ENCODE results near the gene SLC25A21. TPM values are rescaled to one million over a fixed set of nuclear protein-coding genes. Genes with fewer than 3 reads are reported as not detected.

Gene SLC25A21
- total and polyA plus RNA-seq, 2 of the 13 experiments (the other 11 are each of a cell fraction or from before 2014, with no cell fraction given) = 1.9 to 2.9 TPM

- TF ChIP-seq, protein P1, sequence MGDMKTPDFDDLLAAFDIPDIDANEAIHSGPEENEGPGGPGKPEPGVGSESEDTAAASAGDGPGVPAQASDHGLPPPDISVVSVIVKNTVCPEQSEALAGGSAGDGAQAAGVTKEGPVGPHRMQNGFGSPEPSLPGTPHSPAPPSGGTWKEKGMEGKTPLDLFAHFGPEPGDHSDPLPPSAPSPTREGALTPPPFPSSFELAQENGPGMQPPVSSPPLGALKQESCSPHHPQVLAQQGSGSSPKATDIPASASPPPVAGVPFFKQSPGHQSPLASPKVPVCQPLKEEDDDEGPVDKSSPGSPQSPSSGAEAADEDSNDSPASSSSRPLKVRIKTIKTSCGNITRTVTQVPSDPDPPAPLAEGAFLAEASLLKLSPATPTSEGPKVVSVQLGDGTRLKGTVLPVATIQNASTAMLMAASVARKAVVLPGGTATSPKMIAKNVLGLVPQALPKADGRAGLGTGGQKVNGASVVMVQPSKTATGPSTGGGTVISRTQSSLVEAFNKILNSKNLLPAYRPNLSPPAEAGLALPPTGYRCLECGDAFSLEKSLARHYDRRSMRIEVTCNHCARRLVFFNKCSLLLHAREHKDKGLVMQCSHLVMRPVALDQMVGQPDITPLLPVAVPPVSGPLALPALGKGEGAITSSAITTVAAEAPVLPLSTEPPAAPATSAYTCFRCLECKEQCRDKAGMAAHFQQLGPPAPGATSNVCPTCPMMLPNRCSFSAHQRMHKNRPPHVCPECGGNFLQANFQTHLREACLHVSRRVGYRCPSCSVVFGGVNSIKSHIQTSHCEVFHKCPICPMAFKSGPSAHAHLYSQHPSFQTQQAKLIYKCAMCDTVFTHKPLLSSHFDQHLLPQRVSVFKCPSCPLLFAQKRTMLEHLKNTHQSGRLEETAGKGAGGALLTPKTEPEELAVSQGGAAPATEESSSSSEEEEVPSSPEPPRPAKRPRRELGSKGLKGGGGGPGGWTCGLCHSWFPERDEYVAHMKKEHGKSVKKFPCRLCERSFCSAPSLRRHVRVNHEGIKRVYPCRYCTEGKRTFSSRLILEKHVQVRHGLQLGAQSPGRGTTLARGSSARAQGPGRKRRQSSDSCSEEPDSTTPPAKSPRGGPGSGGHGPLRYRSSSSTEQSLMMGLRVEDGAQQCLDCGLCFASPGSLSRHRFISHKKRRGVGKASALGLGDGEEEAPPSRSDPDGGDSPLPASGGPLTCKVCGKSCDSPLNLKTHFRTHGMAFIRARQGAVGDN (CRISPR knock-in tag; IDR thresholded peaks at IDR 0.05) = peak; percentile 100
- 0 out of 2 replicates have a peak, but pooled peaks have one; percentile 74 for TF ChIP-seq ZSCAN21 (CRISPR knock-in tag; IDR thresholded peaks at IDR 0.05; ENCODE audit: borderline replicate concordance)
- TF ChIP-seq KLF9 (CRISPR knock-in tag; IDR thresholded peaks at IDR 0.05; ENCODE audit: low read depth) = peak; percentile 25; the same call in 1 of the 2 replicates
- peak; percentile 81 for TF ChIP-seq ZSCAN22 (CRISPR knock-in tag; IDR thresholded peaks at IDR 0.05)
- peak; percentile 80 for TF ChIP-seq KDM5A (IDR thresholded peaks at IDR 0.05; ENCODE audit: borderline replicate concordance, low read length)
- TF ChIP-seq ZNF18 (CRISPR knock-in tag; IDR thresholded peaks at IDR 0.05; ENCODE audit: insufficient replicate concordance) = peak; percentile 98
- 0 out of 2 replicates have a peak, but pooled peaks have one; percentile 52 for TF ChIP-seq MAFG (CRISPR knock-in tag; IDR thresholded peaks at IDR 0.05)
- TF ChIP-seq NR1H2 (CRISPR knock-in tag; IDR thresholded peaks at IDR 0.05; ENCODE audit: borderline replicate concordance, low read depth) = peak; percentile 96
- peak; percentile 97 for TF ChIP-seq TBX2 (CRISPR knock-in tag; IDR thresholded peaks at IDR 0.05; ENCODE audit: borderline replicate concordance)
- TF ChIP-seq, protein P2, sequence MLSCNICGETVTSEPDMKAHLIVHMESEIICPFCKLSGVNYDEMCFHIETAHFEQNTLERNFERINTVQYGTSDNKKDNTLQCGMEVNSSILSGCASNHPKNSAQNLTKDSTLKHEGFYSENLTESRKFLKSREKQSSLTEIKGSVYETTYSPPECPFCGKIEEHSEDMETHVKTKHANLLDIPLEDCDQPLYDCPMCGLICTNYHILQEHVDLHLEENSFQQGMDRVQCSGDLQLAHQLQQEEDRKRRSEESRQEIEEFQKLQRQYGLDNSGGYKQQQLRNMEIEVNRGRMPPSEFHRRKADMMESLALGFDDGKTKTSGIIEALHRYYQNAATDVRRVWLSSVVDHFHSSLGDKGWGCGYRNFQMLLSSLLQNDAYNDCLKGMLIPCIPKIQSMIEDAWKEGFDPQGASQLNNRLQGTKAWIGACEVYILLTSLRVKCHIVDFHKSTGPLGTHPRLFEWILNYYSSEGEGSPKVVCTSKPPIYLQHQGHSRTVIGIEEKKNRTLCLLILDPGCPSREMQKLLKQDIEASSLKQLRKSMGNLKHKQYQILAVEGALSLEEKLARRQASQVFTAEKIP (CRISPR knock-in tag; IDR thresholded peaks at IDR 0.05; ENCODE audit: borderline replicate concordance) = no peak
- no peak for TF ChIP-seq ZFP36 (IDR thresholded peaks at IDR 0.05; ENCODE audit: borderline replicate concordance, low read depth, low read length, partially characterized antibody)
- peak; percentile 97 for TF ChIP-seq ARNT2 (CRISPR knock-in tag; IDR thresholded peaks at IDR 0.05; ENCODE audit: low read depth)
- TF ChIP-seq, protein P3, sequence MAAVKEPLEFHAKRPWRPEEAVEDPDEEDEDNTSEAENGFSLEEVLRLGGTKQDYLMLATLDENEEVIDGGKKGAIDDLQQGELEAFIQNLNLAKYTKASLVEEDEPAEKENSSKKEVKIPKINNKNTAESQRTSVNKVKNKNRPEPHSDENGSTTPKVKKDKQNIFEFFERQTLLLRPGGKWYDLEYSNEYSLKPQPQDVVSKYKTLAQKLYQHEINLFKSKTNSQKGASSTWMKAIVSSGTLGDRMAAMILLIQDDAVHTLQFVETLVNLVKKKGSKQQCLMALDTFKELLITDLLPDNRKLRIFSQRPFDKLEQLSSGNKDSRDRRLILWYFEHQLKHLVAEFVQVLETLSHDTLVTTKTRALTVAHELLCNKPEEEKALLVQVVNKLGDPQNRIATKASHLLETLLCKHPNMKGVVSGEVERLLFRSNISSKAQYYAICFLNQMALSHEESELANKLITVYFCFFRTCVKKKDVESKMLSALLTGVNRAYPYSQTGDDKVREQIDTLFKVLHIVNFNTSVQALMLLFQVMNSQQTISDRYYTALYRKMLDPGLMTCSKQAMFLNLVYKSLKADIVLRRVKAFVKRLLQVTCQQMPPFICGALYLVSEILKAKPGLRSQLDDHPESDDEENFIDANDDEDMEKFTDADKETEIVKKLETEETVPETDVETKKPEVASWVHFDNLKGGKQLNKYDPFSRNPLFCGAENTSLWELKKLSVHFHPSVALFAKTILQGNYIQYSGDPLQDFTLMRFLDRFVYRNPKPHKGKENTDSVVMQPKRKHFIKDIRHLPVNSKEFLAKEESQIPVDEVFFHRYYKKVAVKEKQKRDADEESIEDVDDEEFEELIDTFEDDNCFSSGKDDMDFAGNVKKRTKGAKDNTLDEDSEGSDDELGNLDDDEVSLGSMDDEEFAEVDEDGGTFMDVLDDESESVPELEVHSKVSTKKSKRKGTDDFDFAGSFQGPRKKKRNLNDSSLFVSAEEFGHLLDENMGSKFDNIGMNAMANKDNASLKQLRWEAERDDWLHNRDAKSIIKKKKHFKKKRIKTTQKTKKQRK (IDR thresholded peaks at IDR 0.05; ENCODE audit: low read length) = no peak
- 0 out of 2 replicates have a peak, but pooled peaks have one; percentile 48 for TF ChIP-seq SIN3A (IDR thresholded peaks at IDR 0.05; ENCODE audit: borderline replicate concordance, low read depth, low read length)
These were observed at the start of gene SLC25A21 (continued) for GRCh38 chr14:37172024-37172869.
